Loucy (cell line): Measurements from ENCODE around the gene XPO5.

ENCODE experiments used
- H2AFZ ChIP-seq: fragments of 200-600 bp; sonication (generic); 2 replicates; pipeline ENCODE4 v1.6.0; 2016; ENCODE audit warnings: antibody characterized with exemption, mild to moderate bottlenecking, low read length, moderate library complexity
- H3F3A ChIP-seq: fragments of 200-600 bp; 2 replicates; pipeline ENCODE4 v1.6.0; 2016; ENCODE audit warnings: antibody characterized with exemption, low read depth, mild to moderate bottlenecking
- H3K27me3 ChIP-seq: fragments of 200-600 bp; sonication (generic); 2 replicates; pipeline ENCODE4 v1.6.1; 2014; ENCODE audit warnings: low read length, mild to moderate bottlenecking; ENCODE audit not compliant: insufficient read depth, poor library complexity, severe bottlenecking
- H3K36me3 ChIP-seq: fragments of 200-600 bp; sonication (generic); 2 replicates; pipeline ENCODE4 v1.6.1; 2016; ENCODE audit warnings: low read length; ENCODE audit not compliant: insufficient read depth
- H3K4me1 ChIP-seq: fragments of 200-600 bp; sonication (generic); 2 replicates; pipeline ENCODE4 v1.5.1; 2014; ENCODE audit warnings: low read length, mild to moderate bottlenecking; ENCODE audit not compliant: insufficient read depth, poor library complexity, severe bottlenecking
- H3K4me2 ChIP-seq: fragments of 200-600 bp; sonication (generic); 2 replicates; pipeline ENCODE4 v1.6.0; 2014; ENCODE audit warnings: antibody characterized with exemption, low read length, low read depth, mild to moderate bottlenecking; ENCODE audit not compliant: poor library complexity, severe bottlenecking
- H3K4me3 ChIP-seq: fragments of 200-600 bp; sonication (generic); 2 replicates; pipeline ENCODE4 v1.5.1; 2014; ENCODE audit warnings: low read length, mild to moderate bottlenecking, mixed read lengths; ENCODE audit not compliant: poor library complexity, severe bottlenecking
- H3K79me2 ChIP-seq: fragments of 200-600 bp; sonication (generic); 2 replicates; pipeline ENCODE4 v1.6.1; 2014; ENCODE audit warnings: low read length; ENCODE audit not compliant: insufficient read depth
- H3K9ac ChIP-seq: fragments of 200-600 bp; sonication (generic); 2 replicates; pipeline ENCODE4 v1.6.0; 2014; ENCODE audit warnings: mild to moderate bottlenecking, low read depth, low read length, moderate library complexity; ENCODE audit not compliant: poor library complexity, severe bottlenecking
- H3K9me2 ChIP-seq: fragments of 200-600 bp; sonication (generic); replicated peaks from 2 replicates; pipeline ENCODE4 v1.6.1; 2016; ENCODE audit warnings: low read depth, low read length, mixed read lengths
- H3K9me3 ChIP-seq: fragments of 200-600 bp; sonication (generic); 2 replicates; pipeline ENCODE4 v1.6.1; 2014; ENCODE audit warnings: mild to moderate bottlenecking, antibody characterized with exemption, low read length, low read depth; ENCODE audit not compliant: insufficient read depth
- H4K20me1 ChIP-seq: fragments of 200-600 bp; sonication (generic); 2 replicates; pipeline ENCODE4 v1.6.0; 2014; ENCODE audit warnings: antibody characterized with exemption, low read length, mild to moderate bottlenecking; ENCODE audit not compliant: insufficient read depth, poor library complexity, severe bottlenecking
- CTCF ChIP-seq: fragments of 200-600 bp; sonication (generic); conservative IDR thresholded peaks from 2 replicates; pipeline ENCODE4 v1.5.1; 2014; ENCODE audit warnings: mild to moderate bottlenecking, antibody characterized with exemption, low read length
- EZH2phosphoT487 ChIP-seq: fragments of 200-600 bp; IDR thresholded peaks from 2 replicates; pipeline ENCODE4 v1.6.1; 2018; ENCODE audit warnings: antibody characterized with exemption, mild to moderate bottlenecking, moderate library complexity, borderline replicate concordance

XPO5 gene

GRCh38 chr6:43516697-43517504 lies 58.9 kb downstream of the XPO5 start, which contains the start of the genes POLR1C and YIPF3:
Gene POLR1C (plus strand): TSS chr6:43517089. CDS start chr6:43517110, 21 bp downstream.
Gene YIPF3 (minus strand): TSS chr6:43516926. CDS start chr6:43516807, 119 bp downstream.
- H3K36me3 ChIP-seq, result peaks cover 43% of the 10 kb centered on the region; the same call in 1 of the 2 replicates
- H3K9me2 ChIP-seq, result no peaks in the 10 kb centered on the region
- peaks cover 69% of the 10 kb centered on the region for H3K79me2 ChIP-seq
- TF ChIP-seq CTCF (no peak), EZH2phosphoT487 (no peak)
- peak within 1 kb of the TSS; percentile 97 for H3K9ac ChIP-seq
- peaks cover 31% of the 10 kb centered on the region for H4K20me1 ChIP-seq
- peak within 1 kb of the TSS; percentile 93 for H3K4me3 ChIP-seq
- H2AFZ ChIP-seq, result peak within 1 kb of the TSS; percentile 88
- no peaks in the 10 kb centered on the region for H3K27me3 ChIP-seq
- H3K4me1 ChIP-seq, result peaks cover 38% of the 10 kb centered on the region
- no peaks in the 10 kb centered on the region for H3K9me3 ChIP-seq
- H3F3A ChIP-seq, result no peaks in the 10 kb centered on the region
- peak within 1 kb of the TSS; percentile 96 for H3K4me2 ChIP-seq

- H3K79me2 ChIP-seq, result peaks cover 69% of the 10 kb centered on the region
- H3K4me2 ChIP-seq, result peak overlapping the region; percentile 87
- no peak for TF ChIP-seq EZH2phosphoT487
- no peak for TF ChIP-seq CTCF
- H3F3A ChIP-seq, result no peaks in the 10 kb centered on the region; the same call in 1 of the 2 replicates
- peak overlapping the region; percentile 81 for H2AFZ ChIP-seq
- H3K9me3 ChIP-seq, result no peaks in the 10 kb centered on the region
- peaks cover 37% of the 10 kb centered on the region; the same call in 1 of the 2 replicates for H3K36me3 ChIP-seq
- peak overlapping the region; percentile 97 for H3K9ac ChIP-seq
- H3K4me1 ChIP-seq, result peaks cover 38% of the 10 kb centered on the region
- H3K9me2 ChIP-seq, result no peaks in the 10 kb centered on the region
- H3K4me3 ChIP-seq, result peak overlapping the region; percentile 93
- H3K27me3 ChIP-seq, result no peaks in the 10 kb centered on the region
- H4K20me1 ChIP-seq, result peaks cover 31% of the 10 kb centered on the region
Observed at GRCh38 chr6:43516367-43516696, 59.5 kb downstream of the XPO5 start.

- no peaks in the 10 kb centered on the region for H3K9me3 ChIP-seq
- TF ChIP-seq EZH2phosphoT487 (no peak), CTCF (no peak)
- H3K79me2 ChIP-seq, result peaks cover 69% of the 10 kb centered on the region
- no peaks in the 10 kb centered on the region for H3K9me2 ChIP-seq
- no peak overlapping the region for H2AFZ ChIP-seq
- H3K4me1 ChIP-seq, result peaks cover 38% of the 10 kb centered on the region
- no peaks in the 10 kb centered on the region for H3K27me3 ChIP-seq
- H3F3A ChIP-seq, result peaks cover 2% of the 10 kb centered on the region; the same call in 1 of the 2 replicates
- peak overlapping the region; percentile 97 for H3K9ac ChIP-seq
- H3K4me3 ChIP-seq, result peak overlapping the region; percentile 93
- peaks cover 32% of the 10 kb centered on the region; the same call in 1 of the 2 replicates for H3K36me3 ChIP-seq
- peak overlapping the region; percentile 87 for H3K4me2 ChIP-seq
- H4K20me1 ChIP-seq, result peaks cover 31% of the 10 kb centered on the region
Observed at GRCh38 chr6:43515808-43516207, 60.0 kb downstream of the XPO5 start.
